Caco-2 (cell line): ENCODE results near the gene OR6X1. TPM values are rescaled to one million over a fixed set of nuclear protein-coding genes. Genes with fewer than 3 reads are reported as not detected.

Source experiments
- BruUV-seq: library from RNA; stranded (reverse); fragments of 400-500 nt; replicated peaks from 2 replicates; lab custom pipeline; 2021; lab: Mats Ljungman, UMichigan
- CTCF ChIA-PET: fragments of 300-600 bp; sonication (Branson Sonifier 250); formaldehyde crosslinking; loops from one replicate; lab custom pipeline; 2022; ENCODE audit warnings: antibody characterized with exemption; lab: Charles Lee
- POLR2A ChIA-PET: fragments of 300-600 bp; sonication (Branson Sonifier 250); formaldehyde crosslinking; loops from one replicate; lab custom pipeline; 2022; ENCODE audit warnings: antibody characterized with exemption; lab: Charles Lee
- DNase-seq, 2 experiments: peaks; one replicate each; pipeline versions ENCODE4 v3.0.0 to v3.0.0-alpha.2; 2020 to 2022
- H3K27me3 ChIP-seq: replicated peaks from 2 replicates; pipeline ENCODE4 v1.6.0; 2011; ENCODE audit warnings: low read length; ENCODE audit not compliant: control insufficient read depth, insufficient read depth
- H3K36me3 ChIP-seq: 2 replicates; pipeline ENCODE4 v1.5.1; 2011; ENCODE audit warnings: low read length; ENCODE audit not compliant: control insufficient read depth, insufficient read depth
- H3K4me1 ChIP-seq: fragments of 250-450 bp; sonication (Bioruptor Pico); 2 replicates; pipeline ENCODE4 v1.5.1; 2020; ENCODE audit warnings: mild to moderate bottlenecking
- H3K4me3 ChIP-seq: 2 replicates; pipeline ENCODE4 v1.5.1; 2011; ENCODE audit warnings: low read depth, mild to moderate bottlenecking, control low read depth, low read length
- H3K9me3 ChIP-seq: fragments of 250-450 bp; sonication (Bioruptor Pico); 2 replicates; pipeline ENCODE4 v1.5.1; 2020; ENCODE audit warnings: mild to moderate bottlenecking, moderate library complexity
- H3K27ac Mint-ChIP-seq: one replicate; pipeline ENCODE4 v1.8.0; 2022; ENCODE audit warnings: mixed read lengths; ENCODE audit not compliant: unreplicated experiment
- H3K27me3 Mint-ChIP-seq: one replicate; pipeline ENCODE4 v1.8.0; 2022; ENCODE audit warnings: mixed read lengths; ENCODE audit not compliant: insufficient read depth, unreplicated experiment
- H3K36me3 Mint-ChIP-seq: one replicate; pipeline ENCODE4 v1.8.0; 2022; ENCODE audit warnings: mild to moderate bottlenecking, mixed read lengths; ENCODE audit not compliant: insufficient read depth, unreplicated experiment
- H3K4me1 Mint-ChIP-seq: one replicate; pipeline ENCODE4 v1.8.0; 2022; ENCODE audit warnings: low read depth, mixed read lengths; ENCODE audit not compliant: unreplicated experiment
- H3K4me3 Mint-ChIP-seq: one replicate; pipeline ENCODE4 v1.8.0; 2022; ENCODE audit warnings: mild to moderate bottlenecking, moderate library complexity, mixed read lengths; ENCODE audit not compliant: unreplicated experiment
- H3K9me3 Mint-ChIP-seq: one replicate; pipeline ENCODE4 v1.8.0; 2022; ENCODE audit warnings: mixed read lengths; ENCODE audit not compliant: unreplicated experiment
- intact Hi-C: fragments of 100-400 bp; cut with micrococcal nuclease; formaldehyde crosslinking; loops from one replicate; pipeline ENCODE4 v1.10.0; 2022; ENCODE audit not compliant: unreplicated experiment
- total RNA-seq: library from RNA; stranded (reverse); gene quantifications from 2 replicates; pipeline ENCODE4 v1.2.3, GENCODE V29; 2022
- TF ChIP-seq, protein P1 (sequence below), 2 experiments: fragments of 200-600 bp in 1 of 2; IDR thresholded peaks; 1 replicate in 1 of 2; 2 replicates in 1 of 2; pipeline versions ENCODE4 v1.5.1 to v1.8.0; 2011 to 2022; ENCODE audit warnings: antibody characterized with exemption in 1 of 2, control low read depth in 1 of 2, inconsistent platforms in 1 of 2, low read depth in 1 of 2, low read length in 1 of 2, mild to moderate bottlenecking in 1 of 2, moderate library complexity in 1 of 2; ENCODE audit not compliant: insufficient read depth in 1 of 2, severe bottlenecking in 1 of 2, unreplicated experiment in 1 of 2

Gene OR6X1
- total RNA-seq, 1 experiment from 2014 or later = not detected

DNA sequence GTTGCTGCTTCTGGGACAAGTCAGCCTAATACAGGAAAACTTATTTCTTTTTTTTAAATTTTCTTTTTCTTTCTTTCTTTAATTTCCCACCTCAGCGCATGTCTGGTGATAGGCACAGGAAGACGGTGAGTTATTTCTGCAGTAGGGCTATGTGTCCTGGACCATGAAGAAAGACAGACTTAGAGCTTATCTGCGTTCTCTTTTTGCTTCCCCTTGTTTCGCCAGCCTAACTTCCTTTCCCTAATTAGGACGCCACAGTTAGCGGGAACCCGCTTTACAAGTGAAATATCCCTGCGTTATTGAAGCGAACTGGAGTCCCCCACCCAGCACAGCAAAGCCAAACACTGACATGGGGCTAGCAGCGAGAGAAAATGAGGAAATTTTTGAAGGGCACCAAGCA lies 43.2 kb upstream of the OR6X1 start:
- H3K27me3 Mint-ChIP-seq = peaks cover 3% of the 10 kb centered on the region
- peaks cover 31% of the 10 kb centered on the region for H3K4me1 Mint-ChIP-seq
- Histone ChIP-seq H3K4me1 (peaks cover 7% of the 10 kb centered on the region; the same call in 1 of the 2 replicates), H3K9me3 (no peaks in the 10 kb centered on the region), H3K27me3 (no peaks in the 10 kb centered on the region), H3K4me3 (no peak overlapping the region), H3K36me3 (no peaks in the 10 kb centered on the region)
- peaks cover 28% of the 10 kb centered on the region for H3K9me3 Mint-ChIP-seq
- BruUV-seq = no TSS peak
- H3K4me3 Mint-ChIP-seq = no peak overlapping the region
- intact Hi-C loops = no loop called here
- peaks cover 6% of the 10 kb centered on the region for H3K36me3 Mint-ChIP-seq
- TF ChIP-seq, protein P1, sequence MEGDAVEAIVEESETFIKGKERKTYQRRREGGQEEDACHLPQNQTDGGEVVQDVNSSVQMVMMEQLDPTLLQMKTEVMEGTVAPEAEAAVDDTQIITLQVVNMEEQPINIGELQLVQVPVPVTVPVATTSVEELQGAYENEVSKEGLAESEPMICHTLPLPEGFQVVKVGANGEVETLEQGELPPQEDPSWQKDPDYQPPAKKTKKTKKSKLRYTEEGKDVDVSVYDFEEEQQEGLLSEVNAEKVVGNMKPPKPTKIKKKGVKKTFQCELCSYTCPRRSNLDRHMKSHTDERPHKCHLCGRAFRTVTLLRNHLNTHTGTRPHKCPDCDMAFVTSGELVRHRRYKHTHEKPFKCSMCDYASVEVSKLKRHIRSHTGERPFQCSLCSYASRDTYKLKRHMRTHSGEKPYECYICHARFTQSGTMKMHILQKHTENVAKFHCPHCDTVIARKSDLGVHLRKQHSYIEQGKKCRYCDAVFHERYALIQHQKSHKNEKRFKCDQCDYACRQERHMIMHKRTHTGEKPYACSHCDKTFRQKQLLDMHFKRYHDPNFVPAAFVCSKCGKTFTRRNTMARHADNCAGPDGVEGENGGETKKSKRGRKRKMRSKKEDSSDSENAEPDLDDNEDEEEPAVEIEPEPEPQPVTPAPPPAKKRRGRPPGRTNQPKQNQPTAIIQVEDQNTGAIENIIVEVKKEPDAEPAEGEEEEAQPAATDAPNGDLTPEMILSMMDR (IDR thresholded peaks at IDR 0.05; ENCODE audit: insufficient read depth in 1 of 2, low read depth in 1 of 2, low read length in 1 of 2, severe bottlenecking in 1 of 2, unreplicated experiment in 1 of 2) = no peak
- ChIA-PET POLR2A (no interaction called here), CTCF (no interaction called here)
- H3K27ac Mint-ChIP-seq = no peak overlapping the region
- DNase-seq = no peak

DNA sequence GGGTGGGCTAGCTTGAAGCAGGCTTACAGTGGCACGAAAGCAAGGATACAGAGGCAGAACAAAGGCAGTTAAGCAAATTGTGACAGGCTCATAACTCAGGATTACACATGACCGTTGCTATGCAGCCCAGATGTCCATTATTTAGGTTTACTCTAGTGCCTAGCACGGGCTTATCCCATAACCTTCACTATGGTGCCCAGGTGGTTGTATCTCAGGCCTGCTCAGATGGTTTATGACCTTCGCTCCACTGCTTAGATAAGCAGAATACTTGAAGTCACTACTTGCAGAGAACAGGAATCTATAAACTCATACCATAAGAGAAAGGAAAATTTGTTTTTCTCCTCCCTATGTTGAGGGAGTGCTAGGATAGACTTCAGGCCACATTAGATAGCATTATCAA lies 42.8 kb upstream of the OR6X1 start:
- TF ChIP-seq, protein P1 (IDR thresholded peaks at IDR 0.05; ENCODE audit: insufficient read depth in 1 of 2, low read depth in 1 of 2, low read length in 1 of 2, severe bottlenecking in 1 of 2, unreplicated experiment in 1 of 2) = no peak
- no peak overlapping the region for H3K4me3 Mint-ChIP-seq
- ChIA-PET CTCF (no interaction called here), POLR2A (no interaction called here)
- H3K9me3 ChIP-seq = peaks cover 3% of the 10 kb centered on the region; the same call in 1 of the 2 replicates
- H3K27me3 Mint-ChIP-seq = peaks cover 3% of the 10 kb centered on the region
- no peak overlapping the region for H3K27ac Mint-ChIP-seq
- H3K27me3 ChIP-seq = no peaks in the 10 kb centered on the region
- BruUV-seq = no TSS peak
- no peaks in the 10 kb centered on the region for H3K36me3 ChIP-seq
- intact Hi-C loops = no loop called here
- no peak overlapping the region for H3K4me3 ChIP-seq
- H3K4me1 ChIP-seq = peaks cover 7% of the 10 kb centered on the region; the same call in 1 of the 2 replicates
- DNase-seq = no peak
- H3K36me3 Mint-ChIP-seq = peaks cover 6% of the 10 kb centered on the region
- peaks cover 28% of the 10 kb centered on the region for H3K9me3 Mint-ChIP-seq
- H3K4me1 Mint-ChIP-seq = peaks cover 31% of the 10 kb centered on the region

DNA sequence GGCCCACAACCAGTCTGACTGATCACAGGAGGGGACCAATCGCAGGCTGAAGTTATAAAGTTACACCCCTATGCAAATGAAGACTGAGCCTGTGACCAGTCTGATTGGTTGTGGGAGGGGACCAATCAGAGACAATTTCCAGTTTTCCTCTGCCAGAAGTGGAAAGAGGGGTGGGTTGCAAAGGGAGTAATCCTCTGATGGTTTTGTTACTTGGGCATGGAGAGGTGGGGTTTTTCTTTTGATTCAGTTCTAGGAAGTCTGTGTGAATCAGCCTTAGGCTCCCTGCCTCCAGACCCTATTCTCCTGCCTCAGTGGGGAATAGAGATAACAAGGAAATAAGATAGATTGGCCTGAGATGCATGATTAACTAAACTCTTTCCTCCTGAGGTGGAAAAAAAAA lies 41.9 kb upstream of the OR6X1 start:
- H3K4me1 Mint-ChIP-seq = peaks cover 31% of the 10 kb centered on the region
- no peaks in the 10 kb centered on the region for H3K27me3 ChIP-seq
- H3K4me1 ChIP-seq = peaks cover 7% of the 10 kb centered on the region; the same call in 1 of the 2 replicates
- ChIA-PET CTCF (no interaction called here), POLR2A (no interaction called here)
- peaks cover 10% of the 10 kb centered on the region for H3K9me3 ChIP-seq
- no peak overlapping the region for H3K27ac Mint-ChIP-seq
- no peak for DNase-seq
- intact Hi-C loops = no loop called here
- no TSS peak for BruUV-seq
- peaks cover 1% of the 10 kb centered on the region for H3K27me3 Mint-ChIP-seq
- no peak overlapping the region for H3K4me3 Mint-ChIP-seq
- H3K9me3 Mint-ChIP-seq = peaks cover 28% of the 10 kb centered on the region
- no peak overlapping the region for H3K4me3 ChIP-seq
- peaks cover 6% of the 10 kb centered on the region for H3K36me3 Mint-ChIP-seq
- no peaks in the 10 kb centered on the region for H3K36me3 ChIP-seq
- TF ChIP-seq, protein P1 (IDR thresholded peaks at IDR 0.05; ENCODE audit: insufficient read depth in 1 of 2, low read depth in 1 of 2, low read length in 1 of 2, severe bottlenecking in 1 of 2, unreplicated experiment in 1 of 2) = no peak
